SK-N-SH (cell line): ENCODE data around the gene SMAD3. TPM values are rescaled to one million over a fixed set of nuclear protein-coding genes. Genes with fewer than 3 reads are reported as not detected.

Source experiments
- CTCF ChIA-PET: fragments of 300-600, 350-600 bp; formaldehyde crosslinking; extraction: SDS; loops from one replicate; lab custom pipeline; 2021; lab: Yijun Ruan, JAX
- POLR2A ChIA-PET: fragments of 350-600 bp; sonication (Branson Sonifier 250); formaldehyde crosslinking; extraction: SDS; loops from one replicate; lab custom pipeline; 2020; ENCODE audit warnings: antibody characterized with exemption, inconsistent platforms; lab: Yijun Ruan, JAX
- DNase-seq: peaks from one replicate; pipeline ENCODE4 v3.0.0; 2012
- H2AFZ ChIP-seq: fragments of 200-600 bp; sonication (generic); 2 replicates; pipeline ENCODE4 v1.8.1; 2016; ENCODE audit warnings: antibody characterized with exemption, mild to moderate bottlenecking, low read depth
- H3F3A ChIP-seq: fragments of 200-600 bp; sonication (generic); replicated peaks from 2 replicates; pipeline ENCODE3; 2016; ENCODE audit warnings: antibody characterized with exemption, mild to moderate bottlenecking; ENCODE audit not compliant: insufficient read depth
- H3K27ac ChIP-seq, 2 experiments: fragments of 200-500 bp in 1 of 2; fragments of 200-600 bp in 1 of 2; sonication (Bioruptor generic) in 1 of 2; sonication (generic), shearing (Covaris generic) in 1 of 2; 2 replicates each; pipeline versions ENCODE4 v1.5.1 to v1.6.1; 2014 to 2016; ENCODE audit warnings: low read depth in 2 of 2, inconsistent platforms in 1 of 2, low read length in 1 of 2, mild to moderate bottlenecking in 1 of 2, mixed read lengths in 1 of 2
- H3K27me3 ChIP-seq: fragments of 200-600 bp; sonication (generic), shearing (Covaris generic); 2 replicates; pipeline ENCODE4 v1.6.1; 2016; ENCODE audit warnings: mixed run types; ENCODE audit not compliant: insufficient read depth
- H3K36me3 ChIP-seq, 2 experiments: fragments of 200-500 bp in 1 of 2; fragments of 200-600 bp in 1 of 2; sonication (Bioruptor generic) in 1 of 2; sonication (generic) in 1 of 2; replicated peaks in 1 of 2; 2 replicates each; pipeline versions ENCODE3 to v1.5.1; 2014 to 2016; ENCODE audit warnings: low read length in 1 of 2, mild to moderate bottlenecking in 1 of 2; ENCODE audit not compliant: insufficient read depth in 2 of 2, control insufficient read depth in 1 of 2
- H3K4me1 ChIP-seq, 2 experiments: fragments of 200-500 bp in 1 of 2; fragments of 200-600 bp in 1 of 2; sonication (Bioruptor generic) in 1 of 2; sonication (generic), shearing (Covaris generic) in 1 of 2; 2 replicates each; pipeline versions ENCODE4 v1.5.1 to v1.6.1; 2014 to 2016; ENCODE audit warnings: low read depth in 1 of 2, low read length in 1 of 2, mixed run types in 1 of 2; ENCODE audit not compliant: insufficient read depth in 2 of 2, control insufficient read depth in 1 of 2
- H3K4me2 ChIP-seq: fragments of 200-600 bp; sonication (generic), shearing (Covaris generic); 2 replicates; pipeline ENCODE4 v1.6.1; 2017; ENCODE audit warnings: mixed run types
- H3K4me3 ChIP-seq, 2 experiments: fragments of 200-500 bp in 1 of 2; fragments of 200-600 bp in 1 of 2; sonication (Bioruptor generic) in 1 of 2; sonication (generic), shearing (Covaris generic) in 1 of 2; 2 replicates each; pipeline versions ENCODE4 v1.5.1 to v1.8.1; 2014 to 2016; ENCODE audit warnings: low read depth in 2 of 2, inconsistent platforms in 1 of 2, low read length in 1 of 2, mild to moderate bottlenecking in 1 of 2, mixed read lengths in 1 of 2, moderate library complexity in 1 of 2
- H3K79me2 ChIP-seq: fragments of 200-600 bp; sonication (generic); 2 replicates; pipeline ENCODE4 v1.8.1; 2017; ENCODE audit warnings: mild to moderate bottlenecking; ENCODE audit not compliant: insufficient read depth
- H3K9ac ChIP-seq: fragments of 200-600 bp; sonication (generic); 2 replicates; pipeline ENCODE4 v1.6.1; 2017; ENCODE audit warnings: mixed run types
- H3K9me2 ChIP-seq: fragments of 200-600 bp; sonication (generic); 2 replicates; pipeline ENCODE4 v1.6.1; 2017; ENCODE audit warnings: mixed run types
- H3K9me3 ChIP-seq: fragments of 200-600 bp; sonication (generic); 2 replicates; pipeline ENCODE4 v1.6.1; 2017; ENCODE audit warnings: mixed run types, mild to moderate bottlenecking, moderate library complexity
- H4K20me1 ChIP-seq: fragments of 200-600 bp; sonication (generic); 2 replicates; pipeline ENCODE4 v1.6.1; 2017; ENCODE audit warnings: mild to moderate bottlenecking, mixed run types; ENCODE audit not compliant: insufficient read depth
- ELF1 ChIP-seq: IDR thresholded peaks from 2 replicates; pipeline ENCODE4 v1.4.0; 2012
- FOSL2 ChIP-seq: IDR thresholded peaks from 2 replicates; pipeline ENCODE4 v1.4.0; 2012; ENCODE audit warnings: low read depth, mild to moderate bottlenecking, moderate library complexity, borderline replicate concordance
- FOXJ3 ChIP-seq: sonication (generic); formaldehyde crosslinking; IDR thresholded peaks from 2 replicates; pipeline ENCODE4 v1.5.1; 2020; ENCODE audit warnings: mild to moderate bottlenecking, missing genetic modification reagents
- FOXM1 ChIP-seq: IDR thresholded peaks from 2 replicates; pipeline ENCODE4 v1.4.0; 2012; ENCODE audit warnings: low read depth, mild to moderate bottlenecking
- GABPA ChIP-seq: IDR thresholded peaks from 2 replicates; pipeline ENCODE4 v1.4.0; 2012; ENCODE audit warnings: low read depth, mild to moderate bottlenecking
- GATA2 ChIP-seq: sonication (generic); formaldehyde crosslinking; IDR thresholded peaks from 2 replicates; pipeline ENCODE4 v1.5.0; 2020; ENCODE audit warnings: mild to moderate bottlenecking, missing genetic modification reagents
- MXI1 ChIP-seq: IDR thresholded peaks from 2 replicates; pipeline ENCODE4 v1.6.1; 2012; ENCODE audit warnings: mild to moderate bottlenecking, low read depth, low read length, improper control_type of control experiment
- POLR2AphosphoS5 ChIP-seq: IDR thresholded peaks from 2 replicates; pipeline ENCODE4 v1.6.1; 2012; ENCODE audit warnings: low read depth, low read length
- RAD21 ChIP-seq: IDR thresholded peaks from 2 replicates; pipeline ENCODE4 v1.6.1; 2012; ENCODE audit warnings: mild to moderate bottlenecking, low read length
- RXRA ChIP-seq: IDR thresholded peaks from 2 replicates; pipeline ENCODE4 v1.4.0; 2012; ENCODE audit warnings: low read depth, mild to moderate bottlenecking, borderline replicate concordance
- SIN3A ChIP-seq: IDR thresholded peaks from 2 replicates; pipeline ENCODE4 v1.6.1; 2012; ENCODE audit warnings: low read depth, mild to moderate bottlenecking, low read length, moderate library complexity, borderline replicate concordance
- SMC3 ChIP-seq: IDR thresholded peaks from 2 replicates; pipeline ENCODE4 v1.6.1; 2012; ENCODE audit warnings: low read depth, low read length, improper control_type of control experiment
- YY1 ChIP-seq: IDR thresholded peaks from 2 replicates; pipeline ENCODE4 v1.4.0; 2012; ENCODE audit warnings: low read depth, mild to moderate bottlenecking
- WGBS: methylation state at CpG from one replicate; pipeline ENCODE4 v1.1.6; 2017; ENCODE audit warnings: low lambda C conversion rate; 5-methylcytosine and 5-hydroxymethylcytosine counted together
- polyA plus RNA-seq, 3 experiments: library from polyadenylated mRNA; depleted of rRNA; stranded (reverse); fragments of >200 nt; gene quantifications; 2 replicates each; pipeline ENCODE4 v1.2.3, GENCODE V29; 2012
- TF ChIP-seq, protein P1 (sequence below): IDR thresholded peaks from 2 replicates; pipeline ENCODE4 v1.4.0; 2012; ENCODE audit warnings: low read depth
- TF ChIP-seq, protein P2 (sequence below): fragments of 150-350 bp; IDR thresholded peaks from 2 replicates; pipeline ENCODE4 v1.6.1; 2017; ENCODE audit warnings: antibody characterized with exemption, low read length, low read depth, borderline replicate concordance
- TF ChIP-seq, protein P3 (sequence below): IDR thresholded peaks from 2 replicates; pipeline ENCODE4; 2012
- TF ChIP-seq, protein P4 (sequence below): IDR thresholded peaks from 2 replicates; pipeline ENCODE4 v1.4.0; 2012; ENCODE audit warnings: low read depth, borderline replicate concordance
- TF ChIP-seq, protein P5 (sequence below): IDR thresholded peaks from 2 replicates; pipeline ENCODE4 v1.4.0; 2012; ENCODE audit warnings: low read depth, borderline replicate concordance

Gene SMAD3
- polyA plus RNA-seq, 1 of the 3 experiments (the other 2 are of a cell fraction) = 19.5 TPM

DNA sequence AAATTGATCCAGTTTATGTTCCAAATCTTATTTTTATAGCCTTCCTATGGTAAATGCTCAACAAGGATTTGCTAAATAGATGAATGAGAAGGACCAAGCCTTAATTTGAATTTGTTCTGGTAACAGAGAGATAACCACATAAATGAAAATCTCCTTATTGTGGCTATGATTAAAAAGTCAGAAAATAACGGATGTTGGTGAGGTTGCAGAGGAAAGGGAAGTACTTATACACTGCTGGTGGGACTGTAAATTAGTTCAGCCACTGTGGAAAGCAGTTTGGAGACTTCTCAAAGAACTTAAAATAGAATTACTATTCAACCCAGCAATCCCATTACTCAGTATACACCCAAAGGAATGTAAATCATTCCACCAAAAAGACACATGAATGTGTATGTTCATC, 162.9 kb downstream of the SMAD3 start:
- Histone ChIP-seq H3K27ac (no peak overlapping the region), H3K9me2 (no peaks in the 10 kb centered on the region), H3K36me3 (peaks cover 36 to 45% of the 10 kb centered on the region in 2 experiments), H2AFZ (no peak overlapping the region), H3K4me2 (no peak overlapping the region), H3K4me3 (no peak overlapping the region), H3K4me1 (no peaks in the 10 kb centered on the region), H3K9ac (no peak overlapping the region), H3F3A (no peaks in the 10 kb centered on the region), H3K79me2 (no peaks in the 10 kb centered on the region), H3K9me3 (no peaks in the 10 kb centered on the region), H4K20me1 (no peaks in the 10 kb centered on the region), H3K27me3 (no peaks in the 10 kb centered on the region)
- ChIA-PET CTCF (no interaction called here), POLR2A (no interaction called here)
- no peak for DNase-seq
- TF ChIP-seq YY1 (no peak), POLR2AphosphoS5 (no peak), SIN3A (no peak), ELF1 (no peak), MXI1 (no peak), FOXM1 (no peak), GATA2 (CRISPR knock-in tag) (no peak), RAD21 (no peak), SMC3 (no peak), FOSL2 (no peak), FOXJ3 (no peak), GABPA (no peak), RXRA (no peak)
- TF ChIP-seq, protein P1, sequence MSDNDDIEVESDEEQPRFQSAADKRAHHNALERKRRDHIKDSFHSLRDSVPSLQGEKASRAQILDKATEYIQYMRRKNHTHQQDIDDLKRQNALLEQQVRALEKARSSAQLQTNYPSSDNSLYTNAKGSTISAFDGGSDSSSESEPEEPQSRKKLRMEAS = no peak
- TF ChIP-seq, protein P2, sequence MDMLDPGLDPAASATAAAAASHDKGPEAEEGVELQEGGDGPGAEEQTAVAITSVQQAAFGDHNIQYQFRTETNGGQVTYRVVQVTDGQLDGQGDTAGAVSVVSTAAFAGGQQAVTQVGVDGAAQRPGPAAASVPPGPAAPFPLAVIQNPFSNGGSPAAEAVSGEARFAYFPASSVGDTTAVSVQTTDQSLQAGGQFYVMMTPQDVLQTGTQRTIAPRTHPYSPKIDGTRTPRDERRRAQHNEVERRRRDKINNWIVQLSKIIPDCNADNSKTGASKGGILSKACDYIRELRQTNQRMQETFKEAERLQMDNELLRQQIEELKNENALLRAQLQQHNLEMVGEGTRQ = no peak
- TF ChIP-seq, protein P3, sequence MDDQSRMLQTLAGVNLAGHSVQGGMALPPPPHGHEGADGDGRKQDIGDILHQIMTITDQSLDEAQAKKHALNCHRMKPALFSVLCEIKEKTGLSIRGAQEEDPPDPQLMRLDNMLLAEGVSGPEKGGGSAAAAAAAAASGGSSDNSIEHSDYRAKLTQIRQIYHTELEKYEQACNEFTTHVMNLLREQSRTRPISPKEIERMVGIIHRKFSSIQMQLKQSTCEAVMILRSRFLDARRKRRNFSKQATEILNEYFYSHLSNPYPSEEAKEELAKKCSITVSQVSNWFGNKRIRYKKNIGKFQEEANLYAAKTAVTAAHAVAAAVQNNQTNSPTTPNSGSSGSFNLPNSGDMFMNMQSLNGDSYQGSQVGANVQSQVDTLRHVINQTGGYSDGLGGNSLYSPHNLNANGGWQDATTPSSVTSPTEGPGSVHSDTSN = no peak
- TF ChIP-seq, protein P4, sequence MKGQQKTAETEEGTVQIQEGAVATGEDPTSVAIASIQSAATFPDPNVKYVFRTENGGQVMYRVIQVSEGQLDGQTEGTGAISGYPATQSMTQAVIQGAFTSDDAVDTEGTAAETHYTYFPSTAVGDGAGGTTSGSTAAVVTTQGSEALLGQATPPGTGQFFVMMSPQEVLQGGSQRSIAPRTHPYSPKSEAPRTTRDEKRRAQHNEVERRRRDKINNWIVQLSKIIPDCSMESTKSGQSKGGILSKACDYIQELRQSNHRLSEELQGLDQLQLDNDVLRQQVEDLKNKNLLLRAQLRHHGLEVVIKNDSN = no peak
- TF ChIP-seq, protein P5, sequence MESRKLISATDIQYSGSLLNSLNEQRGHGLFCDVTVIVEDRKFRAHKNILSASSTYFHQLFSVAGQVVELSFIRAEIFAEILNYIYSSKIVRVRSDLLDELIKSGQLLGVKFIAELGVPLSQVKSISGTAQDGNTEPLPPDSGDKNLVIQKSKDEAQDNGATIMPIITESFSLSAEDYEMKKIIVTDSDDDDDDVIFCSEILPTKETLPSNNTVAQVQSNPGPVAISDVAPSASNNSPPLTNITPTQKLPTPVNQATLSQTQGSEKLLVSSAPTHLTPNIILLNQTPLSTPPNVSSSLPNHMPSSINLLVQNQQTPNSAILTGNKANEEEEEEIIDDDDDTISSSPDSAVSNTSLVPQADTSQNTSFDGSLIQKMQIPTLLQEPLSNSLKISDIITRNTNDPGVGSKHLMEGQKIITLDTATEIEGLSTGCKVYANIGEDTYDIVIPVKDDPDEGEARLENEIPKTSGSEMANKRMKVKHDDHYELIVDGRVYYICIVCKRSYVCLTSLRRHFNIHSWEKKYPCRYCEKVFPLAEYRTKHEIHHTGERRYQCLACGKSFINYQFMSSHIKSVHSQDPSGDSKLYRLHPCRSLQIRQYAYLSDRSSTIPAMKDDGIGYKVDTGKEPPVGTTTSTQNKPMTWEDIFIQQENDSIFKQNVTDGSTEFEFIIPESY = no peak
- WGBS = 85% methylated on average over 1 of the region's 1 CpG
